ENCODE results near the gene CLDN22. TPM values are rescaled to one million over a fixed set of nuclear protein-coding genes. Genes with fewer than 3 reads are reported as not detected.
A peak's percentile ranks its signal among the peaks of the same experiment; 100 is the strongest.

CLDN22 gene
- polyA plus RNA-seq, 2 of the 4 experiments (the other 2 are of a cell fraction): not detected

DNA sequence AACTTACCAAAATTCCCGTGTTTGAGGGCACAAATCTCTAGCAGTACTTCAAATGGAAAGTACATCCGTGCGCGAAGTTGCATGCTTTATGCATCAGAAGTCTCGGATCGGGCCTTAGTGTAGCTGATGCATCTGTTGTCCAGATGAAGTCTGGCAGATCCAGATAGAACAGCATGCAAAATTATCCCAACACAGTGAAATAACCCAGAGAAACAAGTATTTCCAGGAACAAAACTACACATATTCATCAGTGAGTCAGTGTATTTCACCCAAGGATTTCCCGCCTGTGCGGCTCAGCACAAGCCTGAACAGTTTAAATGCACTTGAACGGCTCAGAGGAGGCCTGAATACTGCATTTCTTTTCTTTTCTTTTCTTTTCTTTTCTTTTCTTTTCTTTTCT is 29.6 kb upstream of the CLDN22 start (continued):
- no peak for TF ChIP-seq TP53 (CRISPR knock-in tag; IDR thresholded peaks at IDR 0.05)
- TF ChIP-seq SREBF2 (IDR thresholded peaks at IDR 0.05): no peak
- no peak for TF ChIP-seq HDAC2 (IDR thresholded peaks at IDR 0.05)
- no peak for TF ChIP-seq FOSL2 (IDR thresholded peaks at IDR 0.05)
- TF ChIP-seq FOSL2 (CRISPR knock-in tag; IDR thresholded peaks at IDR 0.05): no peak

DNA sequence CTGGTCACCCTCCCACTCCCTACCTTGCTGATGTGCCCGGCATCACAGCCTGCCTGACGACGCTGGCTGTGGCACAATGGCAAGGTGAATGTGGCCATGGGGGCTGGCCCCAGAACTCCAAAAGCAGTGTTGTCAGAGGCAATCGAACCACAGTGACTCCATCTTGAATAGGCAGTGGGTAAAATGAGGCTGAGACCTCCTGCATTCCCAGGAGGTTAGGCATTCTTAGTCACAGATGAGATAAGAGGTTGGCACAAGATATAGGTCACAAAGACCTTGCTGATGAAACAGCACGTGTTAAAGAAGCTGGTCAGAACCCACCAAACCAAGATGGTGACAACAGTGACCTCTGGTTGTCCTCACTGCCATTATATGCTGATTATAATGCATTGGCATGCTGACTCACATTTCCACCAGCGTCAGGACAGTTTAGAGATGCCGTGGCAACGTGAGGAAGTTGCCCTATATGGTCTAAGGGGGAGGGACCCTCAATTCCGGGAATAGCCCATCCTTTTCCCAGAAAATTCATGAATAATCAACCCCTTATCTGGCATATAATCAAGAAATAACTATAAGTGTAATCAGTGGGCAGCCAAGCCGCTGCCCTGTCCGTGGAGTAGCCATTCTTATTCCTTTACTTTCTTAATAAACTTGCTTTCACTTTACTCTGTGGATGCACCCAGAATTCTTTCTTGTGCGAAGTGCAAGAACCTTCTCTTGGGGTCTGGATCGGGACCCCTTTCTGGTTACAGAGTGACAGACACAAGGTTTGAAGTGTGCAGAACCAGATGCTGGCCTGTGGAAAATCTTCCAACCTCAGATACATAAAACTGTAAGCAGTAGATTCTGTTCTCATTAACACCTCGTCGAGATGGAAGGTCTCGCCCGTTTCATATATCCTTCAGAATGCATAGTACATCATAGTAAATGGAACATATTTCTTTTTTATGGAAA is 28.9 kb upstream of the CLDN22 start:
- no peak for FAIRE-seq
- no peak overlapping the region for H3K27ac ChIP-seq
- peaks cover 4% of the 10 kb centered on the region; the same call in 1 of the 3 replicates for H3K4me1 ChIP-seq
- no peak for TF ChIP-seq KDM5A (IDR thresholded peaks at IDR 0.05)
- TF ChIP-seq, protein P1, sequence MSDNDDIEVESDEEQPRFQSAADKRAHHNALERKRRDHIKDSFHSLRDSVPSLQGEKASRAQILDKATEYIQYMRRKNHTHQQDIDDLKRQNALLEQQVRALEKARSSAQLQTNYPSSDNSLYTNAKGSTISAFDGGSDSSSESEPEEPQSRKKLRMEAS (IDR thresholded peaks at IDR 0.05): no peak
- TF ChIP-seq CEBPB (IDR thresholded peaks at IDR 0.05): no peak
- TF ChIP-seq FOXS1 (CRISPR knock-in tag; IDR thresholded peaks at IDR 0.05): 0 out of 2 replicates have a peak, but pooled peaks have one; percentile 44
- TF ChIP-seq HOXB5 (CRISPR knock-in tag; IDR thresholded peaks at IDR 0.05): peak; percentile 81; the same call in 1 of the 2 replicates
- no peak for TF ChIP-seq HDAC2 (IDR thresholded peaks at IDR 0.05)
- TF ChIP-seq CHD2 (IDR thresholded peaks at IDR 0.05; ENCODE audit: low read length, partially characterized antibody): no peak
- TF ChIP-seq, protein P2, sequence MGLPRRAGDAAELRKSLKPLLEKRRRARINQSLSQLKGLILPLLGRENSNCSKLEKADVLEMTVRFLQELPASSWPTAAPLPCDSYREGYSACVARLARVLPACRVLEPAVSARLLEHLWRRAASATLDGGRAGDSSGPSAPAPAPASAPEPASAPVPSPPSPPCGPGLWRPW (IDR thresholded peaks at IDR 0.05): no peak
- no peak for TF ChIP-seq POLR2AphosphoS2 (conservative IDR thresholded peaks at IDR 0.05; ENCODE audit: low read length)
- TF ChIP-seq HOXB13 (CRISPR knock-in tag; IDR thresholded peaks at IDR 0.05; ENCODE audit: low read depth): peak; percentile 67; the same call in 1 of the 2 replicates
- no peak for TF ChIP-seq RAD21 (conservative IDR thresholded peaks at IDR 0.05 in 1 of 2, IDR thresholded peaks at IDR 0.05 in 1 of 2)
- no peak for TF ChIP-seq ESRRA (IDR thresholded peaks at IDR 0.05; ENCODE audit: borderline replicate concordance, low read length)
- TF ChIP-seq JUN (IDR thresholded peaks at IDR 0.05): no peak
- no peak; the same call in 1 of the 2 replicates for TF ChIP-seq HOXA7 (CRISPR knock-in tag; IDR thresholded peaks at IDR 0.05)
- TF ChIP-seq HEYL (CRISPR knock-in tag; IDR thresholded peaks at IDR 0.05): no peak
- no peak for TF ChIP-seq MAZ (IDR thresholded peaks at IDR 0.05; ENCODE audit: borderline replicate concordance, low read depth, low read length)
- TF ChIP-seq KDM1A (IDR thresholded peaks at IDR 0.05; ENCODE audit: low read depth): no peak
- TF ChIP-seq, protein P3, sequence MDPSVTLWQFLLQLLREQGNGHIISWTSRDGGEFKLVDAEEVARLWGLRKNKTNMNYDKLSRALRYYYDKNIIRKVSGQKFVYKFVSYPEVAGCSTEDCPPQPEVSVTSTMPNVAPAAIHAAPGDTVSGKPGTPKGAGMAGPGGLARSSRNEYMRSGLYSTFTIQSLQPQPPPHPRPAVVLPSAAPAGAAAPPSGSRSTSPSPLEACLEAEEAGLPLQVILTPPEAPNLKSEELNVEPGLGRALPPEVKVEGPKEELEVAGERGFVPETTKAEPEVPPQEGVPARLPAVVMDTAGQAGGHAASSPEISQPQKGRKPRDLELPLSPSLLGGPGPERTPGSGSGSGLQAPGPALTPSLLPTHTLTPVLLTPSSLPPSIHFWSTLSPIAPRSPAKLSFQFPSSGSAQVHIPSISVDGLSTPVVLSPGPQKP (IDR thresholded peaks at IDR 0.05; ENCODE audit: low read depth, low read length): no peak
- TF ChIP-seq CHD4 (IDR thresholded peaks at IDR 0.05; ENCODE audit: borderline replicate concordance): no peak
- TF ChIP-seq, protein P4, sequence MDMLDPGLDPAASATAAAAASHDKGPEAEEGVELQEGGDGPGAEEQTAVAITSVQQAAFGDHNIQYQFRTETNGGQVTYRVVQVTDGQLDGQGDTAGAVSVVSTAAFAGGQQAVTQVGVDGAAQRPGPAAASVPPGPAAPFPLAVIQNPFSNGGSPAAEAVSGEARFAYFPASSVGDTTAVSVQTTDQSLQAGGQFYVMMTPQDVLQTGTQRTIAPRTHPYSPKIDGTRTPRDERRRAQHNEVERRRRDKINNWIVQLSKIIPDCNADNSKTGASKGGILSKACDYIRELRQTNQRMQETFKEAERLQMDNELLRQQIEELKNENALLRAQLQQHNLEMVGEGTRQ (IDR thresholded peaks at IDR 0.05): no peak
- TF ChIP-seq, protein P5, sequence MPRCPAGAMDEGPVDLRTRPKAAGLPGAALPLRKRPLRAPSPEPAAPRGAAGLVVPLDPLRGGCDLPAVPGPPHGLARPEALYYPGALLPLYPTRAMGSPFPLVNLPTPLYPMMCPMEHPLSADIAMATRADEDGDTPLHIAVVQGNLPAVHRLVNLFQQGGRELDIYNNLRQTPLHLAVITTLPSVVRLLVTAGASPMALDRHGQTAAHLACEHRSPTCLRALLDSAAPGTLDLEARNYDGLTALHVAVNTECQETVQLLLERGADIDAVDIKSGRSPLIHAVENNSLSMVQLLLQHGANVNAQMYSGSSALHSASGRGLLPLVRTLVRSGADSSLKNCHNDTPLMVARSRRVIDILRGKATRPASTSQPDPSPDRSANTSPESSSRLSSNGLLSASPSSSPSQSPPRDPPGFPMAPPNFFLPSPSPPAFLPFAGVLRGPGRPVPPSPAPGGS (IDR thresholded peaks at IDR 0.05): no peak
- TF ChIP-seq EP300 (IDR thresholded peaks at IDR 0.05): no peak
- TF ChIP-seq, protein P6, sequence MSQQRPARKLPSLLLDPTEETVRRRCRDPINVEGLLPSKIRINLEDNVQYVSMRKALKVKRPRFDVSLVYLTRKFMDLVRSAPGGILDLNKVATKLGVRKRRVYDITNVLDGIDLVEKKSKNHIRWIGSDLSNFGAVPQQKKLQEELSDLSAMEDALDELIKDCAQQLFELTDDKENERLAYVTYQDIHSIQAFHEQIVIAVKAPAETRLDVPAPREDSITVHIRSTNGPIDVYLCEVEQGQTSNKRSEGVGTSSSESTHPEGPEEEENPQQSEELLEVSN (IDR thresholded peaks at IDR 0.05; ENCODE audit: borderline replicate concordance, low read depth): no peak
- TF ChIP-seq, protein P7, sequence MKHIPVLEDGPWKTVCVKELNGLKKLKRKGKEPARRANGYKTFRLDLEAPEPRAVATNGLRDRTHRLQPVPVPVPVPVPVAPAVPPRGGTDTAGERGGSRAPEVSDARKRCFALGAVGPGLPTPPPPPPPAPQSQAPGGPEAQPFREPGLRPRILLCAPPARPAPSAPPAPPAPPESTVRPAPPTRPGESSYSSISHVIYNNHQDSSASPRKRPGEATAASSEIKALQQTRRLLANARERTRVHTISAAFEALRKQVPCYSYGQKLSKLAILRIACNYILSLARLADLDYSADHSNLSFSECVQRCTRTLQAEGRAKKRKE (CRISPR knock-in tag; IDR thresholded peaks at IDR 0.05; ENCODE audit: low read depth): peak; percentile 82; the same call in 1 of the 2 replicates
- TF ChIP-seq GATA3 (IDR thresholded peaks at IDR 0.05; ENCODE audit: borderline replicate concordance): no peak
- no peak for TF ChIP-seq TP53 (CRISPR knock-in tag; IDR thresholded peaks at IDR 0.05)
- TF ChIP-seq EHF (CRISPR knock-in tag; IDR thresholded peaks at IDR 0.05): peak; percentile 75
- H3K4me2 ChIP-seq: no peak overlapping the region
- peak in 1 of 2 experiments; percentile 66; a peak in 3 of 6 replicates for ATAC-seq
- H3K4me3 ChIP-seq: no peak overlapping the region
- ChIA-PET CTCF (no interaction called here), POLR2A (no interaction called here)
- DNase-seq (ENCODE audit: low read depth in 1 of 2, low spot score in 1 of 2): peak in 1 of 2 experiments; percentile 47
- 68% methylated on average over 17 of the region's 17 CpGs for WGBS (ENCODE audit: missing lambda C conversion rate)
- no peaks in the 10 kb centered on the region for H3K9me3 ChIP-seq
